GM12878 (cell line): ENCODE data around the gene GOLGA2. TPM values are rescaled to one million over a fixed set of nuclear protein-coding genes. Genes with fewer than 3 reads are reported as not detected.

Source experiments
- ATAC-seq: fragments of 200-7000 bp; cut with Tn5 transposase; 3 replicates; pipeline ENCODE4 v1.9.1; 2020; ENCODE audit warnings: mild to moderate bottlenecking, moderate library complexity
- BruUV-seq: library from RNA; stranded (reverse); fragments of 400-500 nt; replicated peaks from 2 replicates; lab custom pipeline; 2021; lab: Mats Ljungman, UMichigan
- CTCF ChIA-PET: fragments of 300-600 bp; sonication (Branson Sonifier 250); formaldehyde crosslinking; extraction: SDS; loops from one replicate; lab custom pipeline; 2021; ENCODE audit warnings: inconsistent platforms; lab: Yijun Ruan, JAX
- POLR2A ChIA-PET: fragments of 350-600 bp; formaldehyde crosslinking; extraction: SDS; loops from one replicate; lab custom pipeline; 2021; ENCODE audit warnings: inconsistent platforms; lab: Charles Lee
- RAD21 ChIA-PET: fragments of 300-600 bp; sonication (Branson Sonifier 250); formaldehyde crosslinking; loops from one replicate; lab custom pipeline; 2023; ENCODE audit warnings: antibody characterized with exemption; ENCODE audit not compliant: unreplicated experiment; lab: Charles Lee
- SMC1A ChIA-PET: fragments of 300-600 bp; sonication (Branson Sonifier 250); formaldehyde crosslinking; loops from one replicate; lab custom pipeline; 2023; ENCODE audit not compliant: unreplicated experiment, uncharacterized antibody; lab: Charles Lee
- DNase-seq: peaks from one replicate; pipeline ENCODE4 v3.0.0-alpha.2; 2011; ENCODE audit warnings: low read depth, low spot score
- FAIRE-seq: peaks from 3 replicates; lab custom pipeline; 2011; peaks lifted over from hg19 to GRCh38; lab: Jason Lieb, UNC
- H2AFZ ChIP-seq: 2 replicates; pipeline ENCODE4 v1.6.0; 2011; ENCODE audit warnings: low read depth, low read length, control low read depth; ENCODE audit not compliant: control insufficient read depth
- H3K27ac ChIP-seq: 2 replicates; pipeline ENCODE4 v1.5.1; 2011; ENCODE audit warnings: control low read depth; ENCODE audit not compliant: control insufficient read depth, insufficient read depth
- H3K27me3 ChIP-seq, 2 experiments: replicated peaks in 1 of 2; 2 replicates each; pipeline versions ENCODE4 v1.6.0 to v1.6.1; 2011; ENCODE audit warnings: low read length in 1 of 2; ENCODE audit not compliant: control insufficient read depth in 2 of 2, insufficient read depth in 2 of 2
- H3K36me3 ChIP-seq, 2 experiments: 2 replicates each; pipeline ENCODE4 v1.5.1; 2011; ENCODE audit warnings: low read length in 1 of 2; ENCODE audit not compliant: control insufficient read depth in 2 of 2, insufficient read depth in 2 of 2
- H3K4me1 ChIP-seq: 2 replicates; pipeline ENCODE4 v1.6.1; 2011; ENCODE audit warnings: mild to moderate bottlenecking, low read length, moderate library complexity, mixed read lengths; ENCODE audit not compliant: control insufficient read depth, insufficient read depth
- H3K4me2 ChIP-seq: 2 replicates; pipeline ENCODE4 v1.6.0; 2011; ENCODE audit warnings: control low read depth; ENCODE audit not compliant: control insufficient read depth, insufficient read depth
- H3K4me3 ChIP-seq: fragments of 200-600 bp; sonication (generic); 2 replicates; pipeline ENCODE4 v1.5.1; 2016
- H3K79me2 ChIP-seq: 2 replicates; pipeline ENCODE4 v1.6.0; 2011; ENCODE audit warnings: low read length; ENCODE audit not compliant: control insufficient read depth, insufficient read depth
- H3K9ac ChIP-seq: 2 replicates; pipeline ENCODE4 v1.8.0; 2011; ENCODE audit warnings: low read length, control low read depth, mixed read lengths; ENCODE audit not compliant: control insufficient read depth, insufficient read depth
- H3K9me3 ChIP-seq: replicated peaks from 3 replicates; pipeline ENCODE4 v1.5.1; 2011; ENCODE audit warnings: mild to moderate bottlenecking, low read length; ENCODE audit not compliant: control insufficient read depth, insufficient read depth
- H4K20me1 ChIP-seq: 2 replicates; pipeline ENCODE4 v1.6.0; 2011; ENCODE audit not compliant: control insufficient read depth, insufficient read depth
- BACH1 ChIP-seq: fragments of 450-650 bp; IDR thresholded peaks from 2 replicates; pipeline ENCODE4 v1.6.1; 2017; ENCODE audit warnings: mild to moderate bottlenecking, borderline replicate concordance
- CHD1 ChIP-seq: IDR thresholded peaks from 2 replicates; pipeline ENCODE4 v1.6.1; 2012; ENCODE audit warnings: low read depth, low read length, improper control_type of control experiment
- CTCF ChIP-seq, 3 experiments: IDR thresholded peaks in 2 of 3; conservative IDR thresholded peaks in 1 of 3; 2 replicates each; pipeline ENCODE4 v1.5.1; 2011; ENCODE audit warnings: low read depth in 3 of 3, low read length in 3 of 3, mild to moderate bottlenecking in 3 of 3, control low read depth in 2 of 3, moderate library complexity in 2 of 3, inconsistent platforms in 1 of 3, mixed read lengths in 1 of 3; ENCODE audit not compliant: control insufficient read depth in 2 of 3, insufficient read depth in 1 of 3; ENCODE audit errors: extremely low read depth in 1 of 3
- NKRF ChIP-seq: fragments of 450-650 bp; conservative IDR thresholded peaks from 2 replicates; pipeline ENCODE4 v1.6.1; 2017; ENCODE audit warnings: mild to moderate bottlenecking, moderate library complexity
- NRF1 ChIP-seq: conservative IDR thresholded peaks from 2 replicates; pipeline ENCODE4 v1.6.1; 2011; ENCODE audit warnings: mild to moderate bottlenecking, low read depth, low read length, improper control_type of control experiment
- RAD51 ChIP-seq: fragments of 450-650 bp; IDR thresholded peaks from 2 replicates; pipeline ENCODE4 v1.6.1; 2016; ENCODE audit warnings: moderate library complexity, mild to moderate bottlenecking, inconsistent platforms
- SIN3A ChIP-seq: IDR thresholded peaks from 2 replicates; pipeline ENCODE4 v1.6.1; 2012; ENCODE audit warnings: low read depth, low read length, improper control_type of control experiment
- TAF1 ChIP-seq: IDR thresholded peaks from 2 replicates; pipeline ENCODE4 v1.6.1; 2011; ENCODE audit warnings: mild to moderate bottlenecking, low read depth, low read length, borderline replicate concordance
- ZNF217 ChIP-seq: fragments of 450-650 bp; IDR thresholded peaks from 2 replicates; pipeline ENCODE4 v1.6.1; 2017; ENCODE audit warnings: antibody characterized with exemption, mild to moderate bottlenecking
- ZNF622 ChIP-seq: fragments of 450-650 bp; IDR thresholded peaks from 2 replicates; pipeline ENCODE4 v1.6.1; 2017; ENCODE audit warnings: mild to moderate bottlenecking, inconsistent platforms
- WGBS: methylation state at CpG from one replicate; pipeline ENCODE4 v1.1.6; 2016; ENCODE audit warnings: low lambda C conversion rate; ENCODE audit not compliant: insufficient replicate concordance, insufficient coverage; ENCODE audit errors: missing lambda C conversion rate; 5-methylcytosine and 5-hydroxymethylcytosine counted together
- in situ Hi-C: fragments of 300-500 bp; cut with MboI; formaldehyde crosslinking; loops from 9 replicates; pipeline ENCODE4 v1.14.3; 2018; ENCODE audit warnings: mixed read lengths
- intact Hi-C: fragments of 100-400 bp; cut with micrococcal nuclease; formaldehyde crosslinking; loops from one replicate; pipeline ENCODE4 v1.14.2; 2022; ENCODE audit not compliant: unreplicated experiment
- polyA plus RNA-seq, 11 experiments: library from polyadenylated mRNA; depleted of rRNA in 4 of 11; unstranded in 6 of 11; stranded (reverse) in 5 of 11; fragments of >200 nt; fragmentation: Nextera tagmentation in 4 of 11; fragmentation: Illumina TruSeq in 1 of 11; extraction: Ambion mirVana in 4 of 11; extraction: Trizol in 1 of 11; gene quantifications; 1 replicate in 1 of 11; 2 replicates in 10 of 11; pipeline versions ENCODE4 v1.2.1 to v1.2.3, GENCODE V29; 2011 to 2016; ENCODE audit warnings: inconsistent platforms in 2 of 11, missing spikeins in 2 of 11, low read depth in 1 of 11
- total RNA-seq, 4 experiments: library from RNA; depleted of rRNA in 3 of 4; stranded (reverse); fragments of >200 nt in 3 of 4; fragmentation: Illumina TruSeq in 1 of 4; extraction: Trizol in 1 of 4; gene quantifications; 2 replicates each; pipeline versions ENCODE4 v1.2.1 to v1.2.3, GENCODE V29; 2013 to 2021
- TF ChIP-seq, protein P1 (sequence below): fragments of 150-350 bp; IDR thresholded peaks from 2 replicates; pipeline ENCODE4 v1.6.1; 2016; ENCODE audit warnings: low read depth, low read length
- TF ChIP-seq, protein P2 (sequence below): fragments of 450-650 bp; IDR thresholded peaks from 2 replicates; pipeline ENCODE4 v1.6.1; 2018; ENCODE audit warnings: borderline replicate concordance, mild to moderate bottlenecking; ENCODE audit not compliant: partially characterized antibody

Gene GOLGA2
- total and polyA plus RNA-seq, 10 of the 15 experiments (the other 5 are each of a cell fraction or from before 2014, with no cell fraction given): 5.9 to 32.6 (median 19.7) TPM

GRCh38 chr9:128296340-128297220 is 20.8 kb upstream of the GOLGA2 start:
- H3K4me1 ChIP-seq: no peaks in the 10 kb centered on the region
- H3K4me2 ChIP-seq: no peak overlapping the region
- H3K9ac ChIP-seq: no peak overlapping the region
- 61% methylated on average over 16 of the region's 16 CpGs for WGBS
- no TSS peak for BruUV-seq
- no peak overlapping the region for H3K4me3 ChIP-seq
- TF ChIP-seq CHD1 (no peak), ZNF622 (no peak), NRF1 (no peak), BACH1 (no peak), RAD51 (no peak), NKRF (no peak), CTCF (IDR thresholded peaks at IDR 0.05 in 2 of 3, conservative IDR thresholded peaks at IDR 0.05 in 1 of 3; ENCODE audit: control insufficient read depth in 2 of 3, extremely low read depth in 1 of 3, insufficient read depth in 1 of 3, low read depth in 3 of 3, low read length in 3 of 3) (no peak), TAF1 (no peak), SIN3A (no peak), ZNF217 (no peak)
- TF ChIP-seq, protein P1, sequence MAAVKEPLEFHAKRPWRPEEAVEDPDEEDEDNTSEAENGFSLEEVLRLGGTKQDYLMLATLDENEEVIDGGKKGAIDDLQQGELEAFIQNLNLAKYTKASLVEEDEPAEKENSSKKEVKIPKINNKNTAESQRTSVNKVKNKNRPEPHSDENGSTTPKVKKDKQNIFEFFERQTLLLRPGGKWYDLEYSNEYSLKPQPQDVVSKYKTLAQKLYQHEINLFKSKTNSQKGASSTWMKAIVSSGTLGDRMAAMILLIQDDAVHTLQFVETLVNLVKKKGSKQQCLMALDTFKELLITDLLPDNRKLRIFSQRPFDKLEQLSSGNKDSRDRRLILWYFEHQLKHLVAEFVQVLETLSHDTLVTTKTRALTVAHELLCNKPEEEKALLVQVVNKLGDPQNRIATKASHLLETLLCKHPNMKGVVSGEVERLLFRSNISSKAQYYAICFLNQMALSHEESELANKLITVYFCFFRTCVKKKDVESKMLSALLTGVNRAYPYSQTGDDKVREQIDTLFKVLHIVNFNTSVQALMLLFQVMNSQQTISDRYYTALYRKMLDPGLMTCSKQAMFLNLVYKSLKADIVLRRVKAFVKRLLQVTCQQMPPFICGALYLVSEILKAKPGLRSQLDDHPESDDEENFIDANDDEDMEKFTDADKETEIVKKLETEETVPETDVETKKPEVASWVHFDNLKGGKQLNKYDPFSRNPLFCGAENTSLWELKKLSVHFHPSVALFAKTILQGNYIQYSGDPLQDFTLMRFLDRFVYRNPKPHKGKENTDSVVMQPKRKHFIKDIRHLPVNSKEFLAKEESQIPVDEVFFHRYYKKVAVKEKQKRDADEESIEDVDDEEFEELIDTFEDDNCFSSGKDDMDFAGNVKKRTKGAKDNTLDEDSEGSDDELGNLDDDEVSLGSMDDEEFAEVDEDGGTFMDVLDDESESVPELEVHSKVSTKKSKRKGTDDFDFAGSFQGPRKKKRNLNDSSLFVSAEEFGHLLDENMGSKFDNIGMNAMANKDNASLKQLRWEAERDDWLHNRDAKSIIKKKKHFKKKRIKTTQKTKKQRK: no peak
- TF ChIP-seq, protein P2, sequence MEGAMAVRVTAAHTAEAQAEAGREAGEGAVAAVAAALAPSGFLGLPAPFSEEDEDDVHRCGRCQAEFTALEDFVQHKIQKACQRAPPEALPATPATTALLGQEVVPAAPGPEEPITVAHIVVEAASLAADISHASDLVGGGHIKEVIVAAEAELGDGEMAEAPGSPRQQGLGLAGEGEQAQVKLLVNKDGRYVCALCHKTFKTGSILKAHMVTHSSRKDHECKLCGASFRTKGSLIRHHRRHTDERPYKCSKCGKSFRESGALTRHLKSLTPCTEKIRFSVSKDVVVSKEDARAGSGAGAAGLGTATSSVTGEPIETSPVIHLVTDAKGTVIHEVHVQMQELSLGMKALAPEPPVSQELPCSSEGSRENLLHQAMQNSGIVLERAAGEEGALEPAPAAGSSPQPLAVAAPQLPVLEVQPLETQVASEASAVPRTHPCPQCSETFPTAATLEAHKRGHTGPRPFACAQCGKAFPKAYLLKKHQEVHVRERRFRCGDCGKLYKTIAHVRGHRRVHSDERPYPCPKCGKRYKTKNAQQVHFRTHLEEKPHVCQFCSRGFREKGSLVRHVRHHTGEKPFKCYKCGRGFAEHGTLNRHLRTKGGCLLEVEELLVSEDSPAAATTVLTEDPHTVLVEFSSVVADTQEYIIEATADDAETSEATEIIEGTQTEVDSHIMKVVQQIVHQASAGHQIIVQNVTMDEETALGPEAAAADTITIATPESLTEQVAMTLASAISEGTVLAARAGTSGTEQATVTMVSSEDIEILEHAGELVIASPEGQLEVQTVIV: no peak
- H2AFZ ChIP-seq: no peak overlapping the region
- SMC1A ChIA-PET: interaction anchor here (1.2 to 1.5 kb wide), 2 partner anchors 123 to 388 kb away, joined by 3 read pairs; no protein-coding TSS in a partner anchor
- DNase-seq (no peak), ATAC-seq (no peak), FAIRE-seq (no peak)
- H4K20me1 ChIP-seq: no peaks in the 10 kb centered on the region
- CTCF ChIA-PET: interaction anchor here (0.6 to 4.2 kb wide), 8 partner anchors 12 to 794 kb away, joined by 3 to 34 read pairs (median 3); no protein-coding TSS in a partner anchor
- no peaks in the 10 kb centered on the region for H3K27me3 ChIP-seq
- H3K9me3 ChIP-seq: no peaks in the 10 kb centered on the region
- RAD21 ChIA-PET: no interaction called here
- H3K27ac ChIP-seq: no peak overlapping the region
- H3K36me3 ChIP-seq: no peaks in the 10 kb centered on the region
- intact Hi-C loops: no loop called here
- POLR2A ChIA-PET: no interaction called here
- no peaks in the 10 kb centered on the region for H3K79me2 ChIP-seq
- in situ Hi-C loops: no loop called here
